Endothelial cell of umbilical vein (primary cell): Measurements from ENCODE around the gene MYPN. TPM values are rescaled to one million over a fixed set of nuclear protein-coding genes. Genes with fewer than 3 reads are reported as not detected.

Experiments used
- BruUV-seq: library from RNA; stranded (reverse); fragments of 400-500 nt; replicated peaks from 2 replicates; lab custom pipeline; 2021; lab: Mats Ljungman, UMichigan
- CTCF ChIA-PET: fragments of 300-600, 350-600 bp; sonication (Branson Sonifier 250); formaldehyde crosslinking; loops from one replicate; lab custom pipeline; 2021; ENCODE audit warnings: antibody characterized with exemption, inconsistent platforms; lab: Charles Lee
- POLR2A ChIA-PET: fragments of 300-600, 350-600 bp; sonication (Branson Sonifier 250); formaldehyde crosslinking; loops from one replicate; lab custom pipeline; 2021; ENCODE audit warnings: antibody characterized with exemption, inconsistent platforms; lab: Charles Lee
- DNase-seq: peaks from one replicate; pipeline ENCODE4 v3.0.0-alpha.2; 2011; ENCODE audit warnings: low read depth, low spot score
- FAIRE-seq: peaks from 2 replicates; lab custom pipeline; 2011; peaks lifted over from hg19 to GRCh38; lab: Jason Lieb, UNC
- H2AFZ ChIP-seq: 2 replicates; pipeline ENCODE4 v1.6.0; 2012; ENCODE audit warnings: low read depth, low read length, control low read depth, inconsistent platforms
- H3K27ac ChIP-seq: 2 replicates; pipeline ENCODE4 v1.5.1; 2011; ENCODE audit warnings: low read depth, mild to moderate bottlenecking, control low read depth, low read length, moderate library complexity; ENCODE audit not compliant: insufficient read depth
- H3K27me3 ChIP-seq, 2 experiments: 2 replicates each; pipeline versions ENCODE4 v1.6.0 to v1.6.1; 2011; ENCODE audit warnings: low read length in 2 of 2, mixed read lengths in 1 of 2; ENCODE audit not compliant: control insufficient read depth in 2 of 2, insufficient read depth in 2 of 2
- H3K36me3 ChIP-seq, 2 experiments: 2 replicates in 1 of 2; 3 replicates in 1 of 2; pipeline ENCODE4 v1.5.1; 2011; ENCODE audit warnings: low read length in 2 of 2, mild to moderate bottlenecking in 1 of 2, moderate library complexity in 1 of 2; ENCODE audit not compliant: control insufficient read depth in 2 of 2, insufficient read depth in 2 of 2; ENCODE audit errors: extremely low read depth in 1 of 2
- H3K4me1 ChIP-seq: 3 replicates; pipeline ENCODE4 v1.5.1; 2011; ENCODE audit warnings: mild to moderate bottlenecking, low read length; ENCODE audit not compliant: control insufficient read depth, insufficient read depth; ENCODE audit errors: extremely low read depth
- H3K4me2 ChIP-seq: 2 replicates; pipeline ENCODE4 v1.6.1; 2011; ENCODE audit warnings: low read length, control low read depth, mixed read lengths; ENCODE audit not compliant: insufficient read depth
- H3K4me3 ChIP-seq, 3 experiments: fragments of 200-600 bp in 1 of 3; sonication (generic), shearing (Covaris generic) in 1 of 3; replicated peaks in 1 of 3; 2 replicates each; pipeline ENCODE4 v1.5.1; 2011 to 2016; ENCODE audit warnings: control low read depth in 3 of 3, low read length in 3 of 3, mild to moderate bottlenecking in 2 of 3, inconsistent platforms in 1 of 3, low read depth in 1 of 3, moderate library complexity in 1 of 3; ENCODE audit not compliant: insufficient read depth in 1 of 3
- H3K79me2 ChIP-seq: 2 replicates; pipeline ENCODE4 v1.6.0; 2012; ENCODE audit warnings: low read length, inconsistent platforms; ENCODE audit not compliant: control insufficient read depth, insufficient read depth
- H3K9ac ChIP-seq: replicated peaks from 2 replicates; pipeline ENCODE3; 2011; ENCODE audit warnings: low read length, control low read depth; ENCODE audit not compliant: insufficient read depth; ENCODE audit errors: extremely low read depth
- H3K9me1 ChIP-seq: replicated peaks from 3 replicates; pipeline ENCODE4 v1.6.0; 2011; ENCODE audit warnings: mild to moderate bottlenecking, low read length; ENCODE audit not compliant: control insufficient read depth, insufficient read depth; ENCODE audit errors: extremely low read depth
- H3K9me3 ChIP-seq: replicated peaks from 2 replicates; pipeline ENCODE4 v1.5.1; 2012; ENCODE audit warnings: low read length, inconsistent platforms; ENCODE audit not compliant: control insufficient read depth, insufficient read depth
- H4K20me1 ChIP-seq: replicated peaks from 2 replicates; pipeline ENCODE3; 2011; ENCODE audit warnings: mild to moderate bottlenecking, low read length; ENCODE audit not compliant: control insufficient read depth, insufficient read depth; ENCODE audit errors: extremely low read depth
- CTCF ChIP-seq, 2 donors: IDR thresholded peaks; 1 replicate in 1 of 2; 2 replicates in 1 of 2; pipeline ENCODE4 v1.5.1; 2011; ENCODE audit warnings: low read length in 2 of 2, mild to moderate bottlenecking in 2 of 2, moderate library complexity in 2 of 2, control low read depth in 1 of 2, inconsistent platforms in 1 of 2, low read depth in 1 of 2; ENCODE audit not compliant: insufficient read depth in 1 of 2; ENCODE audit errors: extremely low read depth in 1 of 2
- EZH2 ChIP-seq: IDR thresholded peaks from 2 replicates; pipeline ENCODE4 v1.6.1; 2012; ENCODE audit warnings: borderline replicate concordance, low read depth, mild to moderate bottlenecking, moderate library complexity, low read length, inconsistent platforms; ENCODE audit not compliant: severe bottlenecking
- FOS ChIP-seq: IDR thresholded peaks from 2 replicates; pipeline ENCODE4 v1.6.1; 2011; ENCODE audit warnings: mild to moderate bottlenecking, low read length, moderate library complexity, borderline replicate concordance; ENCODE audit not compliant: insufficient read depth
- GATA2 ChIP-seq: IDR thresholded peaks from 2 replicates; pipeline ENCODE4 v1.7.0; 2011; ENCODE audit warnings: low read depth, mild to moderate bottlenecking, moderate library complexity, mixed read lengths, low read length; ENCODE audit not compliant: insufficient read length, insufficient read depth
- JUN ChIP-seq: IDR thresholded peaks from 2 replicates; pipeline ENCODE4 v1.6.1; 2011; ENCODE audit warnings: borderline replicate concordance, low read depth; ENCODE audit not compliant: insufficient read length, insufficient read depth
- MAX ChIP-seq: IDR thresholded peaks from 2 replicates; pipeline ENCODE4 v1.6.1; 2011; ENCODE audit not compliant: insufficient read depth, insufficient read length
- MYC ChIP-seq: IDR thresholded peaks from one replicate; pipeline ENCODE4 v1.6.1; 2011; ENCODE audit warnings: mild to moderate bottlenecking, low read depth, low read length
- POLR2A ChIP-seq: IDR thresholded peaks from 2 replicates; pipeline ENCODE4 v1.6.1; 2012; ENCODE audit warnings: low read depth, mild to moderate bottlenecking, control low read depth, low read length
- POLR2AphosphoS5 ChIP-seq: IDR thresholded peaks from 2 replicates; pipeline ENCODE4 v1.6.1; 2012; ENCODE audit warnings: low read depth, mild to moderate bottlenecking, control low read depth, low read length, moderate library complexity; ENCODE audit not compliant: insufficient read depth
- dilution Hi-C: fragments of 300-500 bp; cut with MboI; formaldehyde crosslinking; loops from one replicate; pipeline ENCODE4 v1.15.0; 2019; ENCODE audit warnings: low sequenced_read_pairs; ENCODE audit not compliant: extremely low pct_ligation_motif_present
- intact Hi-C: fragments of 100-400 bp; cut with micrococcal nuclease; formaldehyde crosslinking; loops from one replicate; pipeline ENCODE4 v1.10.0; 2022
- polyA plus RNA-seq, 4 experiments: library from polyadenylated mRNA; depleted of rRNA in 3 of 4; stranded (reverse) in 3 of 4; unstranded in 1 of 4; fragments of >200 nt; gene quantifications; 2 replicates each; pipeline versions ENCODE4 v1.2.1 to v1.2.3, GENCODE V29; 2011 to 2012; ENCODE audit warnings: missing spikeins in 1 of 4
- total RNA-seq: library from RNA; stranded (reverse); gene quantifications from 2 replicates; pipeline ENCODE4 v1.2.3, GENCODE V29; 2021

Gene MYPN
- total and polyA plus RNA-seq, 2 donors (not counting 3 experiments of a cell fraction or from before 2014, with no cell fraction given) = 0.01 TPM; not detected in 1

- no peak for DNase-seq
- Histone ChIP-seq H2AFZ (no peak overlapping the region), H3K27ac (no peak overlapping the region), H4K20me1 (no peaks in the 10 kb centered on the region), H3K4me3 (no peak overlapping the region), H3K4me2 (no peak overlapping the region), H3K9ac (no peak overlapping the region), H3K9me1 (no peaks in the 10 kb centered on the region), H3K4me1 (peaks cover 6% of the 10 kb centered on the region), H3K9me3 (no peaks in the 10 kb centered on the region), H3K36me3 (no peaks in the 10 kb centered on the region), H3K27me3 (no peaks in the 10 kb centered on the region), H3K79me2 (no peaks in the 10 kb centered on the region)
- TF ChIP-seq CTCF (IDR thresholded peaks at IDR 0.05; ENCODE audit: extremely low read depth in 1 of 2, insufficient read depth in 1 of 2, low read depth in 1 of 2, low read length in 2 of 2) = no peak
- TF ChIP-seq EZH2 = no peak
- dilution Hi-C loops = no loop called here
- BruUV-seq = no TSS peak
- ChIA-PET CTCF (interaction anchor here (0.7 to 1.2 kb wide), 4 partner anchors 10 to 131 kb away, joined by 3 to 8 read pairs (median 4); no protein-coding TSS in a partner anchor), POLR2A (no interaction called here)
- no peak for FAIRE-seq
- intact Hi-C loops = no loop called here
These were observed 1.6 kb upstream of the MYPN start for GRCh38 chr10:68107651-68108050.

- no peaks in the 10 kb centered on the region for H3K36me3 ChIP-seq
- dilution Hi-C loops (no loop called here), intact Hi-C loops (no loop called here)
- H3K4me1 ChIP-seq = peaks cover 6% of the 10 kb centered on the region
- TF ChIP-seq JUN (no peak), CTCF (IDR thresholded peaks at IDR 0.05; ENCODE audit: extremely low read depth in 1 of 2, insufficient read depth in 1 of 2, low read depth in 1 of 2, low read length in 2 of 2) (no peak), MAX (no peak), POLR2AphosphoS5 (no peak), MYC (no peak), POLR2A (no peak), FOS (no peak), EZH2 (no peak), GATA2 (no peak)
- no peak overlapping the region for H3K4me3 ChIP-seq
- H3K9me1 ChIP-seq = no peaks in the 10 kb centered on the region
- no peaks in the 10 kb centered on the region for H3K9me3 ChIP-seq
- H2AFZ ChIP-seq = no peak overlapping the region
- no peaks in the 10 kb centered on the region for H3K27me3 ChIP-seq
- no peak overlapping the region for H3K9ac ChIP-seq
- no TSS peak for BruUV-seq
- DNase-seq (no peak), FAIRE-seq (no peak)
- H3K27ac ChIP-seq = no peak overlapping the region
- H3K4me2 ChIP-seq = no peak overlapping the region
- CTCF ChIA-PET = interaction anchor here (1.1 to 1.2 kb wide), 2 partner anchors 13 to 26 kb away, joined by 3 read pairs; no protein-coding TSS in a partner anchor
- H4K20me1 ChIP-seq = no peaks in the 10 kb centered on the region
- H3K79me2 ChIP-seq = no peaks in the 10 kb centered on the region
- POLR2A ChIA-PET = no interaction called here
These were observed 1.2 kb upstream of the MYPN start for GRCh38 chr10:68108051-68108450.
